Measurements from ENCODE around the gene PCSK1.
"Not testable (repeated sequence)": the region's sequence is repeated elsewhere in the genome, so short reads cannot be mapped to it uniquely, and the experiment has no call there.

The PCSK1 gene

DNA sequence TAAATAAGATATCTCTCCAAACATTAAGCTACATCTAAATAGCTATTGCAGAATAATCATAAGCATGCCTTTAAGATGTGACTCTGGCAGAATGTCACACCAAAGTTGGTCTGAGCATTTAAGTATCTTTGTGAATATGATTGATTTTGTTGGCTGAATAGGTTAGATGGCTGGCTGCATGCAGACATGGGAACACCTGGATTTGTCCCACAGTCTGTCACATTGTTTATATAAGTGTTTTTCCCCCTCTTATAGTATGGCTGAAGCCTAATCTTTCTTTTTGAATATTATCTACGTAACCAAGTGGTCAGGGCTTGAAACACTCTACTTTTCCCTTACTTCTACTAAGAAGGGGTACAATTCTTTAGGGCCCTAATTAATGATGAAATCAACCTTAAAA, 36.2 kb downstream of the PCSK1 start:
- Histone ChIP-seq H3K9ac (ENCODE audit: low read length in 2 of 2) (no peak overlapping the region), H3K4me1 (ENCODE audit: control insufficient read depth, insufficient read depth, low read length) (no peaks in the 10 kb centered on the region), H3K36me3 (ENCODE audit: control insufficient read depth in 2 of 2, insufficient read depth in 2 of 2, low read length in 2 of 2) (no peaks in the 10 kb centered on the region), H3K9me3 (ENCODE audit: control insufficient read depth in 2 of 2, low read length in 2 of 2) (no peaks in the 10 kb centered on the region), H3K4me3 (ENCODE audit: low read length in 2 of 2) (no peak overlapping the region), H3K27me3 (ENCODE audit: control insufficient read depth in 1 of 2, insufficient read depth in 2 of 2, low read length in 2 of 2) (no peaks in the 10 kb centered on the region), H3K27ac (ENCODE audit: low read length) (no peak overlapping the region)

DNA sequence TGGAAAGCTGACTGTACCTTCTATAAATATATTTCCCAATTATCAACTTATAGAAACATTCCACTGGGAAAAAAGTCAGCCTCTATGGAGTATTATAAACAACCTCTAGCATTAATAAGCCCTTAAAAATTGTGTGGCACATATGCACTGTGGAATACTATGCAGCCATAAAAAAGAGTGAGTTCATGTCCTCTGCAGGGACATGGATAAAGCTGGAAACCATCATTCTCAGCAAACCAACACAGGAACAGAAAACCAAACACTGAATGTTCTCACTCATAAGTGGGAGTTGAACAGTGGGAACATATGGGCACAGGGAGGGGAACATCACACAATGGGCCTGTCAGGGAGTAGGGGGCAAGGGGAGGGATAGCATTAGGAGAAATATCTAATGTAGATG, 37.8 kb downstream of the PCSK1 start:
- not testable (repeated sequence) for H3K9ac ChIP-seq (ENCODE audit: low read length in 2 of 2); H3K27me3 ChIP-seq (ENCODE audit: control insufficient read depth in 1 of 2, insufficient read depth in 2 of 2, low read length in 2 of 2); H3K27ac ChIP-seq (ENCODE audit: low read length); H3K36me3 ChIP-seq (ENCODE audit: control insufficient read depth in 2 of 2, insufficient read depth in 2 of 2, low read length in 2 of 2); H3K4me1 ChIP-seq (ENCODE audit: control insufficient read depth, insufficient read depth, low read length); H3K9me3 ChIP-seq (ENCODE audit: control insufficient read depth in 2 of 2, low read length in 2 of 2); H3K4me3 ChIP-seq (ENCODE audit: low read length in 2 of 2)

DNA sequence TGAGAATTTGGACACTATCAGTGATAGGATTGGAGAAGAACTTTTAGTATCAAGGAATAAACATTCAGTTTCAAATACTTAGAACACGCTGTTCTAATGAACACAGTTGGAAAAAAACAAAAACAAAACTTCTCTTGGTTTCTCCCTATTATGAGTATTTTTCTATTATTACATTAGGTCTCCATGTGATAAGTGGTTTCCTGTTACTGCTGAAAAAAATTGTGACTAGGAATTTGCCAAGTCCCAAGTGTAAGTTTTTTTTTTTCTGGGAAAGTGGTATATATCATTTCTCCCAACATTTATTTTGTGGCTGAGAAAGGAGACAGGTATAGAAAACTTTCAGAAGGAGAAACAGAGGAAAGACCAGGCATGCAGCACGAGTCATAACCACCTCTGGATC, 41.1 kb downstream of the PCSK1 start:
- Histone ChIP-seq H3K36me3 (ENCODE audit: control insufficient read depth in 2 of 2, insufficient read depth in 2 of 2, low read length in 2 of 2) (no peaks in the 10 kb centered on the region), H3K9me3 (ENCODE audit: control insufficient read depth in 2 of 2, low read length in 2 of 2) (no peaks in the 10 kb centered on the region), H3K27me3 (ENCODE audit: control insufficient read depth in 1 of 2, insufficient read depth in 2 of 2, low read length in 2 of 2) (no peaks in the 10 kb centered on the region), H3K27ac (ENCODE audit: low read length) (no peak overlapping the region), H3K9ac (ENCODE audit: low read length in 2 of 2) (no peak overlapping the region), H3K4me1 (ENCODE audit: control insufficient read depth, insufficient read depth, low read length) (no peaks in the 10 kb centered on the region), H3K4me3 (ENCODE audit: low read length in 2 of 2) (no peak overlapping the region)

DNA sequence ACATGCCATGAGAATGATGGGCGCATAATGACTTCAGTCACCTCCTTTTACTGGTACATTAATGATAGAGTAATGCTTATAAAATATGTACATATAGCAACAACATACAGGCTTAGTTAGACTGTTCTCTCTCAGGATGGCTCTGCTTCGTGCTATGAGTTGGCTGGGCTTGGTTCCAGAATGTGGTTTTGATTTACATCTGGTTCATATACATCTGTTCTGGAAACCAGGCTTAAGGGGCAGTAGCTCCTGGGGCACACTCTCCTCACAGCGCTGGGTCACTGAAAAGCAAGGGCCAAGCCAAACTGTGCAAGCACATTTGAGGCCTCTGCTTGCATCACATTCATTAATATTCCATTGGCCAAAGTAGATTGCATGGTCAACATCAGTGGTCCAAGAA, 44.9 kb downstream of the PCSK1 start:
- Histone ChIP-seq H3K9me3 (ENCODE audit: control insufficient read depth in 2 of 2, low read length in 2 of 2) (no peaks in the 10 kb centered on the region), H3K4me3 (ENCODE audit: low read length in 2 of 2) (no peak overlapping the region), H3K9ac (ENCODE audit: low read length in 2 of 2) (no peak overlapping the region), H3K4me1 (ENCODE audit: control insufficient read depth, insufficient read depth, low read length) (no peaks in the 10 kb centered on the region), H3K27ac (ENCODE audit: low read length) (no peak overlapping the region), H3K36me3 (ENCODE audit: control insufficient read depth in 2 of 2, insufficient read depth in 2 of 2, low read length in 2 of 2) (no peaks in the 10 kb centered on the region), H3K27me3 (ENCODE audit: control insufficient read depth in 1 of 2, insufficient read depth in 2 of 2, low read length in 2 of 2) (no peaks in the 10 kb centered on the region)

DNA sequence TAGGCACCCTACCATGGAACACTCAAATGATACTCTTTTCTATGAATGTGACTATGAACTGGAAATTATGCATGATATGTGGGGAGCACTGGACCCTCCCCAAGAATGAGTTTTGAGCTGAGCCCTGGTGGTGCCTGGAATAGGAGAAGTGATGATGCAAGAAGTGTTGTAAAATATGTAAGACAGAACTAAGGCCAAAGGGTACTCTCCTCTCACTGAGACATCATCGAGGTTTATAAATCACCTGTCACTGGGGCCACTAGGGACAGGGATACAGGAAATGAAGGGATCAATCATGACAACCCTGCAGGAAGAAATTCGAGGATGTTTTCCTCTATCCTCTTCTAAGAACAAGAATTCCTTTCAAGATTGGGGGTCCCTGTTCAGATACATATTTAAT, 45.4 kb downstream of the PCSK1 start:
- Histone ChIP-seq H3K36me3 (ENCODE audit: control insufficient read depth in 2 of 2, insufficient read depth in 2 of 2, low read length in 2 of 2) (no peaks in the 10 kb centered on the region), H3K9me3 (ENCODE audit: control insufficient read depth in 2 of 2, low read length in 2 of 2) (no peaks in the 10 kb centered on the region), H3K27ac (ENCODE audit: low read length) (no peak overlapping the region), H3K4me3 (ENCODE audit: low read length in 2 of 2) (no peak overlapping the region), H3K9ac (ENCODE audit: low read length in 2 of 2) (no peak overlapping the region), H3K4me1 (ENCODE audit: control insufficient read depth, insufficient read depth, low read length) (no peaks in the 10 kb centered on the region), H3K27me3 (ENCODE audit: control insufficient read depth in 1 of 2, insufficient read depth in 2 of 2, low read length in 2 of 2) (no peaks in the 10 kb centered on the region)

DNA sequence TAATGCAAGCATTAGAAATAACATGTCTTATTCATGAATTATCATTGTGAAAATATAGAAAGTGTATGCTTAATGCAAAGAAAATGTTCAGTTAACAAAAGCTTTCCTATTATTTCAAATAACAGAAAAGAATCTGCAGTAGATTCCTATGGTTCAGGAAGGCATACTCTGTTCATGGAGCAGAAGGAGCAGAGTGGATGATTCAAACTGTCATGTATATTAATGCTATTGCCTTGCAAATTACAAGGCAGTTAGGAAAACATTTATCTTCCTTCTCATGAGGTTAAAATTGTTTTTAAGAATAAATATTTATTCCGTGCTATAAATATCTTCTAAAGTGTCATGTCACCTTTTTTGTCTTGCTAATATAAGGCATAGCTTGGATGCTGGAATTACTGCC, 47.5 kb downstream of the PCSK1 start:
- Histone ChIP-seq H3K4me1 (ENCODE audit: control insufficient read depth, insufficient read depth, low read length) (no peaks in the 10 kb centered on the region), H3K27me3 (ENCODE audit: control insufficient read depth in 1 of 2, insufficient read depth in 2 of 2, low read length in 2 of 2) (no peaks in the 10 kb centered on the region), H3K27ac (ENCODE audit: low read length) (no peak overlapping the region), H3K9ac (ENCODE audit: low read length in 2 of 2) (no peak overlapping the region), H3K4me3 (ENCODE audit: low read length in 2 of 2) (no peak overlapping the region), H3K36me3 (ENCODE audit: control insufficient read depth in 2 of 2, insufficient read depth in 2 of 2, low read length in 2 of 2) (no peaks in the 10 kb centered on the region), H3K9me3 (ENCODE audit: control insufficient read depth in 2 of 2, low read length in 2 of 2) (no peaks in the 10 kb centered on the region)

DNA sequence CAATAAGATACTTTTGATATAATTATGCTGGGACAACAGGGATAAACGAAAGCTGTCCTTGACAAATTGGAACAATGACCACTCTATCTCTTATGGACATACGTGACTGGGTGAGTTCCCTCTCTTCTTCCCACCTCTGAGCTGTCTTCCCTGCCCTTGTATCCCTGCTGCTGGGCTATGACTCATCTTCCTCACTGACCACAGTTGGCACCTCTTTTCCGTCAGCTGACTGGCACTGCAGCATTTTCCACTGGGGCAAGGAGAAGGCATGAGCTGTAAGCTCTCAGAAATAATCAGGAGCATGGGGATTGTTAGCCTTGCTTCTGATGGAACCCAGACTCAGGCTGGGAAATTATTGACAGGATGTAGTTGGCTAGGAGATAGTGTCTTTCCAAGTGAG, 48.7 kb downstream of the PCSK1 start:
- Histone ChIP-seq H3K9ac (ENCODE audit: low read length in 2 of 2) (no peak overlapping the region), H3K27me3 (ENCODE audit: control insufficient read depth in 1 of 2, insufficient read depth in 2 of 2, low read length in 2 of 2) (no peaks in the 10 kb centered on the region), H3K4me1 (ENCODE audit: control insufficient read depth, insufficient read depth, low read length) (no peaks in the 10 kb centered on the region), H3K36me3 (ENCODE audit: control insufficient read depth in 2 of 2, insufficient read depth in 2 of 2, low read length in 2 of 2) (no peaks in the 10 kb centered on the region), H3K4me3 (ENCODE audit: low read length in 2 of 2) (peak overlapping the region in 1 of 2 donors; percentile 3), H3K27ac (ENCODE audit: low read length) (no peak overlapping the region), H3K9me3 (ENCODE audit: control insufficient read depth in 2 of 2, low read length in 2 of 2) (no peaks in the 10 kb centered on the region)

DNA sequence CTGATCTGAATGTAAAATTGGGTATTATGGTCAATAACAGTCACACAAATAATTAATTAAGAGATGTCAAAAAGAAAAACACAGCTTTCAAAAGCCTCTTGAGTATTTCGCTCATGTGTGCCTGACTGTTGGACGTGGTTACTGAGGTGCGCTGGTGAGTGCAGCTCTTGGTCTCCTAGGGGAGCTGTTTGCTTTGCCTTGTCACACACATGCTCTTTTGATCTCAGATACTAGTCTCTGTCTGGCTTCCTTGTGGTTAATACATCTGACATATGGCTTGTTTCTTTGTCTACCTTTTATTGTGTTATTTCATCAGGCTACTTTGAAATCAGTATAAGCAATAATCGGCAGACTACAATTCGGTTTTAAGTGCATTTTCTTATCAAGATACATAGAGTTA, 51.5 kb downstream of the PCSK1 start:
- Histone ChIP-seq H3K27ac (ENCODE audit: low read length) (no peak overlapping the region), H3K36me3 (ENCODE audit: control insufficient read depth in 2 of 2, insufficient read depth in 2 of 2, low read length in 2 of 2) (no peaks in the 10 kb centered on the region), H3K9ac (ENCODE audit: low read length in 2 of 2) (no peak overlapping the region), H3K27me3 (ENCODE audit: control insufficient read depth in 1 of 2, insufficient read depth in 2 of 2, low read length in 2 of 2) (no peaks in the 10 kb centered on the region), H3K9me3 (ENCODE audit: control insufficient read depth in 2 of 2, low read length in 2 of 2) (no peaks in the 10 kb centered on the region), H3K4me1 (ENCODE audit: control insufficient read depth, insufficient read depth, low read length) (no peaks in the 10 kb centered on the region), H3K4me3 (ENCODE audit: low read length in 2 of 2) (no peak overlapping the region)

DNA sequence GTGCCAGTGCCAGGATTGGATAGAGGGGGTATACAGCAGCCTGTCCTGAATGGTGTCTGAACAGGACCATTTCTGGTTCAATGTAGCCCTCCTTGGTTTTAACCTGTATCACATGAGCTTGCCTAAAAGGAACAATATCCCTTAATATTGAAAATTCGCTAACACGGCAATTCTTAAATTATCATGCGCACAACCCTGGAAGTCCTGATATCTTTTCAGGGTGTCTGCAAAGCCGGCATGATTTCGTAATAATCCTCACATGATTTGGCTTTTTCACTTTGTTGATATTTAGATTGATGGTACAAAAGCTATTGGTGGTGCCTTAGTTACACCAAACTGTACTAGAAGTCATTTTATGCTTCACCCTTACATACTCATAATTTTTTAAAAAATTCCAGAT, 53.2 kb downstream of the PCSK1 start:
- H3K27me3 ChIP-seq (ENCODE audit: control insufficient read depth in 1 of 2, insufficient read depth in 2 of 2, low read length in 2 of 2), result no peaks in the 10 kb centered on the region
- H3K36me3 ChIP-seq (ENCODE audit: control insufficient read depth in 2 of 2, insufficient read depth in 2 of 2, low read length in 2 of 2), result no peaks in the 10 kb centered on the region
- no peak overlapping the region for H3K4me3 ChIP-seq (ENCODE audit: low read length in 2 of 2)
- no peak overlapping the region for H3K9ac ChIP-seq (ENCODE audit: low read length in 2 of 2)
- H3K9me3 ChIP-seq (ENCODE audit: control insufficient read depth in 2 of 2, low read length in 2 of 2), result no peaks in the 10 kb centered on the region
- H3K27ac ChIP-seq (ENCODE audit: low read length), result no peak overlapping the region
- no peaks in the 10 kb centered on the region for H3K4me1 ChIP-seq (ENCODE audit: control insufficient read depth, insufficient read depth, low read length)

DNA sequence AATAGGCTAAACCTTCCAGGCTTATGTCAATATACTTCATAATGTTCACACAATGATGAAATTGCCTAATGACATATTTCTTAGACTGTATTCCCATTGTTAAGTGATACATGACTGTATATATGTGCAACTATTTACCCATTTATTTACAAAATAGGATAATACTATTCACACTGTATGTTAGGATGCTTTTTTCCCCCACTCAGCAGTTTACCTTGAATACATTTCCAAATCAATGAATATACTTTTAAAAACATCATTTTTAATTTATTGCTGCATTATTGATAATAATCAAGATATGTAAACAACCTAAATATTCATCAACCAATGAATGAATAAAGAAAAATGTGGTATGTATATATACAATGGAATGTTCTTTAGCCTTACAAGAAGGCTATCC, 55.5 kb downstream of the PCSK1 start:
- Histone ChIP-seq H3K9ac (ENCODE audit: low read length in 2 of 2) (no peak overlapping the region), H3K4me3 (ENCODE audit: low read length in 2 of 2) (no peak overlapping the region), H3K9me3 (ENCODE audit: control insufficient read depth in 2 of 2, low read length in 2 of 2) (no peaks in the 10 kb centered on the region), H3K4me1 (ENCODE audit: control insufficient read depth, insufficient read depth, low read length) (no peaks in the 10 kb centered on the region), H3K27me3 (ENCODE audit: control insufficient read depth in 1 of 2, insufficient read depth in 2 of 2, low read length in 2 of 2) (no peaks in the 10 kb centered on the region), H3K27ac (ENCODE audit: low read length) (no peak overlapping the region), H3K36me3 (ENCODE audit: control insufficient read depth in 2 of 2, insufficient read depth in 2 of 2, low read length in 2 of 2) (no peaks in the 10 kb centered on the region)

DNA sequence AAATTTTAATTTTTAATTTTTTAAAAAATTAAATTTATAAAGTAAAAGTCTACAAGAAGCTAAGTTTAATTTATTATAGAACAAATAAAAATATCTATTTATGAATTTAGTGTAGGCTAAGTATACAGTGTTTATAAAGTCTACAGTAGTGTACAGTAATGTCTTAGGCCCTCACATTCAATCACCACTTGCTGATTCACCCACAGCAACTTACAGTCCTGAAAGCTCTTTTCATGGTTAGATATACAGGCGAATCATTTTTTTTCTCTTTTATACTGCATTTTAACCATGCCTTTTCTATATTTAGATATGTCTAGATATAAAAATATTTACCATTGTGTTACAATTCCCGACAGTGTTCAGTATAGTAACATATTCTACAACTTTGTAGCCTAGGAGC, 55.9 kb downstream of the PCSK1 start:
- H3K9me3 ChIP-seq (ENCODE audit: control insufficient read depth in 2 of 2, low read length in 2 of 2), result no peaks in the 10 kb centered on the region
- no peak overlapping the region for H3K4me3 ChIP-seq (ENCODE audit: low read length in 2 of 2)
- H3K9ac ChIP-seq (ENCODE audit: low read length in 2 of 2), result no peak overlapping the region
- H3K27ac ChIP-seq (ENCODE audit: low read length), result no peak overlapping the region
- H3K27me3 ChIP-seq (ENCODE audit: control insufficient read depth in 1 of 2, insufficient read depth in 2 of 2, low read length in 2 of 2), result no peaks in the 10 kb centered on the region
- H3K36me3 ChIP-seq (ENCODE audit: control insufficient read depth in 2 of 2, insufficient read depth in 2 of 2, low read length in 2 of 2), result no peaks in the 10 kb centered on the region
- H3K4me1 ChIP-seq (ENCODE audit: control insufficient read depth, insufficient read depth, low read length), result no peaks in the 10 kb centered on the region

DNA sequence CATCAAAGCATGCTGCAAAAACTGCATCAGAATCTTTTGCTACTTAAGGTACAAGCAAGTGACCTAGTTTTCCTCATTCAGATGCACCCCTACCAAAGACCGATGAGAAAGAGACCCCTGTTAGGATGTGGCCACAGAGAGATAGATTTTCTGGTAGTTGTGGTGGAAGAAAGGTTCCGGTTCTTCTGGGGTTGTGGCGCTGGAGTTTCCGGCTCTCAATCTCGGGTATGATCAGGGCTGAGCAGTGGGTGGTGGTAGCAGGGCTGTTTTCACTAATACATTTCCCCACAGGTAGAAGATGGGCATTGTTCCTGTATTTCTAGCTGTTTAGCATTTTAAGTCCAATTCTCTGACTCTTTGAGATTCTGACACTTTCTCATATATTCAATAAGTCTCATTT, 58.4 kb downstream of the PCSK1 start:
- H3K27me3 ChIP-seq (ENCODE audit: control insufficient read depth in 1 of 2, insufficient read depth in 2 of 2, low read length in 2 of 2), result no peaks in the 10 kb centered on the region
- no peak overlapping the region for H3K27ac ChIP-seq (ENCODE audit: low read length)
- H3K9me3 ChIP-seq (ENCODE audit: control insufficient read depth in 2 of 2, low read length in 2 of 2), result no peaks in the 10 kb centered on the region
- no peak overlapping the region for H3K4me3 ChIP-seq (ENCODE audit: low read length in 2 of 2)
- no peaks in the 10 kb centered on the region for H3K4me1 ChIP-seq (ENCODE audit: control insufficient read depth, insufficient read depth, low read length)
- no peaks in the 10 kb centered on the region for H3K36me3 ChIP-seq (ENCODE audit: control insufficient read depth in 2 of 2, insufficient read depth in 2 of 2, low read length in 2 of 2)
- H3K9ac ChIP-seq (ENCODE audit: low read length in 2 of 2), result no peak overlapping the region
